HFFc6 (cell line): ENCODE data around the gene PDZRN3. TPM values are rescaled to one million over a fixed set of nuclear protein-coding genes. Genes with fewer than 3 reads are reported as not detected.
A peak's percentile ranks its signal among the peaks of the same experiment; 100 is the strongest.
"Not testable (repeated sequence)": the region's sequence is repeated elsewhere in the genome, so short reads cannot be mapped to it uniquely, and the experiment has no call there.

Experiments used
- DNase-seq: peaks from one replicate; pipeline ENCODE4 v3.0.0-alpha.2; 2018
- H3K27ac Mint-ChIP-seq: 2 replicates; pipeline ENCODE4 v1.8.0; 2020; ENCODE audit warnings: mild to moderate bottlenecking, mixed read lengths
- H3K27me3 Mint-ChIP-seq: 2 replicates; pipeline ENCODE4 v1.8.0; 2021; ENCODE audit warnings: mild to moderate bottlenecking, moderate library complexity, mixed read lengths; ENCODE audit not compliant: insufficient read depth
- H3K36me3 Mint-ChIP-seq: 2 replicates; pipeline ENCODE4 v1.8.0; 2021; ENCODE audit warnings: low read depth, mixed read lengths
- H3K4me1 Mint-ChIP-seq: 2 replicates; pipeline ENCODE4 v1.8.0; 2020; ENCODE audit warnings: low read depth, mixed read lengths
- H3K4me3 Mint-ChIP-seq: 2 replicates; pipeline ENCODE4 v1.8.0; 2020; ENCODE audit warnings: mild to moderate bottlenecking, moderate library complexity, mixed read lengths
- H3K9me3 Mint-ChIP-seq: 2 replicates; pipeline ENCODE4 v1.8.0; 2020; ENCODE audit warnings: mild to moderate bottlenecking, mixed read lengths
- CTCF ChIP-seq: fragments of 200-600 bp; sonication (generic); IDR thresholded peaks from 2 replicates; pipeline ENCODE4 v1.5.0; 2021; ENCODE audit warnings: antibody characterized with exemption, mild to moderate bottlenecking
- total RNA-seq, 6 experiments: library from RNA; stranded (reverse); fragmentation: NEBNext Ultra II Directional; extraction: Animal tissue kit (Norgen Biotek cat#: 25700); gene quantifications; 2 replicates in 1 of 6; 3 replicates in 5 of 6; pipeline ENCODE4 v1.2.3, GENCODE V29; 2021

Gene PDZRN3
- total RNA-seq, 6 experiments from 2014 or later, result 15.1 to 18.5 (median 16.7) TPM

GRCh38 chr3:73571238-73571794, 53.4 kb downstream of the PDZRN3 start:
- no peak overlapping the region for H3K4me3 Mint-ChIP-seq
- peaks cover 3% of the 10 kb centered on the region; the same call in 1 of the 2 replicates for H3K27me3 Mint-ChIP-seq
- H3K36me3 Mint-ChIP-seq, result no peaks in the 10 kb centered on the region; the same call in 1 of the 2 replicates
- DNase-seq, result no peak
- peaks cover 22% of the 10 kb centered on the region for H3K4me1 Mint-ChIP-seq
- H3K27ac Mint-ChIP-seq, result no peak overlapping the region
- no peak for TF ChIP-seq CTCF
- no peaks in the 10 kb centered on the region for H3K9me3 Mint-ChIP-seq

GRCh38 chr3:73569246-73569760, 55.4 kb downstream of the PDZRN3 start:
- TF ChIP-seq CTCF, result no peak
- Mint-ChIP-seq H3K4me1 (peaks cover 27% of the 10 kb centered on the region), H3K36me3 (no peaks in the 10 kb centered on the region; the same call in 1 of the 2 replicates), H3K4me3 (no peak overlapping the region), H3K27ac (no peak overlapping the region), H3K27me3 (peaks cover 3% of the 10 kb centered on the region; the same call in 1 of the 2 replicates), H3K9me3 (no peaks in the 10 kb centered on the region)
- DNase-seq, result no peak

GRCh38 chr3:73568371-73568862, 56.3 kb downstream of the PDZRN3 start:
- H3K27ac Mint-ChIP-seq, result no peak overlapping the region
- H3K36me3 Mint-ChIP-seq, result no peaks in the 10 kb centered on the region; the same call in 1 of the 2 replicates
- H3K9me3 Mint-ChIP-seq, result no peaks in the 10 kb centered on the region
- no peak overlapping the region for H3K4me3 Mint-ChIP-seq
- DNase-seq, result no peak
- TF ChIP-seq CTCF, result no peak
- peaks cover 3% of the 10 kb centered on the region; the same call in 1 of the 2 replicates for H3K27me3 Mint-ChIP-seq
- peaks cover 36% of the 10 kb centered on the region for H3K4me1 Mint-ChIP-seq

GRCh38 chr3:73565374-73565773, 59.4 kb downstream of the PDZRN3 start:
- not testable (repeated sequence) for DNase-seq, H3K27me3 Mint-ChIP-seq, H3K27ac Mint-ChIP-seq, H3K36me3 Mint-ChIP-seq, H3K9me3 Mint-ChIP-seq, H3K4me3 Mint-ChIP-seq
- H3K4me1 Mint-ChIP-seq, result peaks cover 50% of the 10 kb centered on the region

- TF ChIP-seq CTCF, result no peak
- H3K27ac Mint-ChIP-seq, result peak overlapping the region; percentile 16; the same call in 1 of the 2 replicates
- no peaks in the 10 kb centered on the region for H3K9me3 Mint-ChIP-seq
- peaks cover 59% of the 10 kb centered on the region for H3K4me1 Mint-ChIP-seq
- no peaks in the 10 kb centered on the region for H3K36me3 Mint-ChIP-seq
- H3K4me3 Mint-ChIP-seq, result peak overlapping the region; percentile 28; the same call in 1 of the 2 replicates
- DNase-seq, result peak; percentile 22
- no peaks in the 10 kb centered on the region for H3K27me3 Mint-ChIP-seq
Measured at GRCh38 chr3:73563896-73564582, 60.7 kb downstream of the PDZRN3 start.

GRCh38 chr3:73561494-73561893, 63.2 kb downstream of the PDZRN3 start:
- no peak for TF ChIP-seq CTCF
- no peaks in the 10 kb centered on the region for H3K36me3 Mint-ChIP-seq
- no peaks in the 10 kb centered on the region; the same call in 1 of the 2 replicates for H3K27me3 Mint-ChIP-seq
- DNase-seq, result no peak
- no peak overlapping the region for H3K27ac Mint-ChIP-seq
- H3K4me1 Mint-ChIP-seq, result peaks cover 72% of the 10 kb centered on the region
- no peak overlapping the region for H3K4me3 Mint-ChIP-seq
- H3K9me3 Mint-ChIP-seq, result no peaks in the 10 kb centered on the region
